HEK293 (cell line): Measurements from ENCODE around the gene FBXL13.
"Not testable (repeated sequence)": the region's sequence is repeated elsewhere in the genome, so short reads cannot be mapped to it uniquely, and the experiment has no call there.

Source experiments
- TCF7L2 ChIP-seq: IDR thresholded peaks from 2 replicates; pipeline ENCODE4 v1.6.1; 2011; ENCODE audit warnings: low read depth, mild to moderate bottlenecking, inconsistent platforms, low read length, moderate library complexity, borderline replicate concordance
- ZNF292 ChIP-seq: fragments of 450-650 bp; formaldehyde crosslinking; IDR thresholded peaks from 2 replicates; pipeline ENCODE4 v1.5.1; 2016; ENCODE audit warnings: low read depth, missing biosample characterization, missing genetic modification characterization, borderline replicate concordance
- TF ChIP-seq, protein P1 (sequence below): fragments of 450-650 bp; formaldehyde crosslinking; IDR thresholded peaks from 2 replicates; pipeline ENCODE4 v1.5.1; 2016; ENCODE audit warnings: missing biosample characterization, missing genetic modification characterization

DNA sequence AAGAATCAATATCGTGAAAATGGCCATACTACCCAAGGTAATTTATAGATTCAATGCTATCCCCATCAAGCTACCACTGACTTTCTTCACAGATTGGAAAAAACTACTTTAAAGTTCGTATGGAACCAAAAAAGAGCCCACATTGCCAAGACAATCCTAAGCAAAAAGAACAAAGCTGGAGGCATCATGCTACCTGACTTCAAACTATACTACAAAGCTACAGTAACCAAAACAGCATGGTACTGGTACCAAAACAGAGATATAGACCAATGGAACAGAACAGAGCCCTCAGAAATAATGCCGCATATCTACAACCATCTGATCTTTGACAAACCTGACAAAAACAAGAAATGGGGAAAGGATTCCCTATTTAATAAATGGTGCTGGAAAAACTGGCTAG is 53.7 kb downstream of the FBXL13 start:
- TF ChIP-seq ZNF292 (tag by site-specific recombination); TCF7L2: not testable (repeated sequence)
- TF ChIP-seq, protein P1, sequence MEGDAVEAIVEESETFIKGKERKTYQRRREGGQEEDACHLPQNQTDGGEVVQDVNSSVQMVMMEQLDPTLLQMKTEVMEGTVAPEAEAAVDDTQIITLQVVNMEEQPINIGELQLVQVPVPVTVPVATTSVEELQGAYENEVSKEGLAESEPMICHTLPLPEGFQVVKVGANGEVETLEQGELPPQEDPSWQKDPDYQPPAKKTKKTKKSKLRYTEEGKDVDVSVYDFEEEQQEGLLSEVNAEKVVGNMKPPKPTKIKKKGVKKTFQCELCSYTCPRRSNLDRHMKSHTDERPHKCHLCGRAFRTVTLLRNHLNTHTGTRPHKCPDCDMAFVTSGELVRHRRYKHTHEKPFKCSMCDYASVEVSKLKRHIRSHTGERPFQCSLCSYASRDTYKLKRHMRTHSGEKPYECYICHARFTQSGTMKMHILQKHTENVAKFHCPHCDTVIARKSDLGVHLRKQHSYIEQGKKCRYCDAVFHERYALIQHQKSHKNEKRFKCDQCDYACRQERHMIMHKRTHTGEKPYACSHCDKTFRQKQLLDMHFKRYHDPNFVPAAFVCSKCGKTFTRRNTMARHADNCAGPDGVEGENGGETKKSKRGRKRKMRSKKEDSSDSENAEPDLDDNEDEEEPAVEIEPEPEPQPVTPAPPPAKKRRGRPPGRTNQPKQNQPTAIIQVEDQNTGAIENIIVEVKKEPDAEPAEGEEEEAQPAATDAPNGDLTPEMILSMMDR (tag by site-specific recombination): not testable (repeated sequence)
